Choroid plexus epithelial cell (primary cell): ENCODE results near the gene FOXS1.
"Not testable (repeated sequence)": the region's sequence is repeated elsewhere in the genome, so short reads cannot be mapped to it uniquely, and the experiment has no call there.

Source experiments
- DNase-seq: peaks from one replicate; pipeline ENCODE4 v3.0.0-alpha.2; 2010; ENCODE audit warnings: low read depth
- H3K4me3 ChIP-seq: 2 replicates; pipeline ENCODE4 v1.5.1; 2011; ENCODE audit warnings: low read depth, mild to moderate bottlenecking, control low read depth, low read length, moderate library complexity
- CTCF ChIP-seq: conservative IDR thresholded peaks from 2 replicates; pipeline ENCODE4 v1.5.1; 2011; ENCODE audit warnings: low read depth, mild to moderate bottlenecking, control low read depth, inconsistent platforms, low read length, moderate library complexity

FOXS1 gene

GRCh38 chr20:31833931-31834521 is 11.4 kb downstream of the FOXS1 start:
- DNase-seq = no peak
- TF ChIP-seq CTCF = no peak
- no peak overlapping the region for H3K4me3 ChIP-seq

- DNase-seq = peak; percentile 55
- no peak overlapping the region for H3K4me3 ChIP-seq
- TF ChIP-seq CTCF = peak; percentile 84
These were observed 12.1 kb downstream of the FOXS1 start for GRCh38 chr20:31833130-31833930.

GRCh38 chr20:31831771-31832306 is 13.6 kb downstream of the FOXS1 start:
- TF ChIP-seq CTCF = no peak
- DNase-seq = no peak
- H3K4me3 ChIP-seq = no peak overlapping the region

- no peak for DNase-seq
- no peak overlapping the region for H3K4me3 ChIP-seq
- TF ChIP-seq CTCF = no peak
These were observed 14.2 kb downstream of the FOXS1 start for GRCh38 chr20:31831211-31831610.

GRCh38 chr20:31830406-31830981 is 14.9 kb downstream of the FOXS1 start:
- no peak overlapping the region for H3K4me3 ChIP-seq
- no peak for TF ChIP-seq CTCF
- no peak for DNase-seq

- no peak for TF ChIP-seq CTCF
- no peak for DNase-seq
- H3K4me3 ChIP-seq = no peak overlapping the region
These were observed 15.7 kb downstream of the FOXS1 start for GRCh38 chr20:31829731-31830130.

- H3K4me3 ChIP-seq, DNase-seq: not testable (repeated sequence)
These were observed 17.4 kb downstream of the FOXS1 start for GRCh38 chr20:31828016-31828415.
